Rectal smooth muscle tissue (tissue), 1 donor: Measurements from ENCODE around the gene CFLAR.

Experiments used
- H3K27ac ChIP-seq: one replicate; pipeline ENCODE4 v1.7.0; 2013; ENCODE audit warnings: low read depth, low read length, inconsistent platforms
- H3K27me3 ChIP-seq: one replicate; pipeline ENCODE4 v1.7.0; 2013; ENCODE audit warnings: low read length; ENCODE audit not compliant: control insufficient read depth, insufficient read depth
- H3K36me3 ChIP-seq: one replicate; pipeline ENCODE4 v1.7.0; 2013; ENCODE audit warnings: low read length; ENCODE audit not compliant: control insufficient read depth, insufficient read depth
- H3K4me1 ChIP-seq: one replicate; pipeline ENCODE4 v1.7.0; 2013; ENCODE audit warnings: low read length; ENCODE audit not compliant: control insufficient read depth, insufficient read depth
- H3K4me3 ChIP-seq: one replicate; pipeline ENCODE4 v1.7.0; 2013; ENCODE audit warnings: low read length
- H3K9ac ChIP-seq: one replicate; pipeline ENCODE4 v1.7.0; 2013; ENCODE audit warnings: low read length

Gene CFLAR

GRCh38 chr2:201126308-201127151 is 10.6 kb downstream of the CFLAR start:
- Histone ChIP-seq H3K36me3 (no peaks in the 10 kb centered on the region), H3K9ac (no peak overlapping the region), H3K4me3 (peak overlapping the region; percentile 37), H3K27me3 (no peaks in the 10 kb centered on the region), H3K27ac (peak overlapping the region; percentile 62), H3K4me1 (peaks cover 12% of the 10 kb centered on the region)

GRCh38 chr2:201127152-201127511 is 11.2 kb downstream of the CFLAR start:
- Histone ChIP-seq H3K4me3 (peak overlapping the region; percentile 37), H3K27ac (peak overlapping the region; percentile 62), H3K9ac (peak overlapping the region; percentile 37), H3K27me3 (no peaks in the 10 kb centered on the region), H3K4me1 (peaks cover 12% of the 10 kb centered on the region), H3K36me3 (no peaks in the 10 kb centered on the region)

GRCh38 chr2:201127570-201127969 is 11.6 kb downstream of the CFLAR start:
- Histone ChIP-seq H3K36me3 (no peaks in the 10 kb centered on the region), H3K4me1 (peaks cover 12% of the 10 kb centered on the region), H3K27me3 (no peaks in the 10 kb centered on the region), H3K27ac (peak overlapping the region; percentile 62), H3K4me3 (peak overlapping the region; percentile 37), H3K9ac (peak overlapping the region; percentile 37)

GRCh38 chr2:201128033-201128432 is 12.1 kb downstream of the CFLAR start:
- Histone ChIP-seq H3K4me3 (no peak overlapping the region), H3K27ac (no peak overlapping the region), H3K4me1 (peaks cover 12% of the 10 kb centered on the region)

GRCh38 chr2:201128933-201129505 is 13.1 kb downstream of the CFLAR start:
- Histone ChIP-seq H3K27ac (no peak overlapping the region), H3K4me1 (peaks cover 12% of the 10 kb centered on the region), H3K27me3 (no peaks in the 10 kb centered on the region), H3K36me3 (peaks cover 5% of the 10 kb centered on the region), H3K4me3 (no peak overlapping the region), H3K9ac (no peak overlapping the region)

More at GRCh38 chr2:201128033-201128432, 12.1 kb downstream of the CFLAR start:
- Histone ChIP-seq H3K9ac (no peak overlapping the region), H3K36me3 (peaks cover 1% of the 10 kb centered on the region), H3K27me3 (no peaks in the 10 kb centered on the region)

- Histone ChIP-seq H3K36me3 (peaks cover 11% of the 10 kb centered on the region), H3K9ac (no peak overlapping the region), H3K27ac (no peak overlapping the region)
Observed at GRCh38 chr2:201130524-201131186, 14.7 kb downstream of the CFLAR start.

GRCh38 chr2:201132518-201132917 is 16.6 kb downstream of the CFLAR start:
- Histone ChIP-seq H3K27me3 (no peaks in the 10 kb centered on the region), H3K9ac (no peak overlapping the region), H3K36me3 (peaks cover 28% of the 10 kb centered on the region), H3K4me3 (no peak overlapping the region), H3K27ac (no peak overlapping the region), H3K4me1 (no peaks in the 10 kb centered on the region)

More at GRCh38 chr2:201130524-201131186, 14.7 kb downstream of the CFLAR start:
- peaks cover 12% of the 10 kb centered on the region for H3K4me1 ChIP-seq
- no peaks in the 10 kb centered on the region for H3K27me3 ChIP-seq
- H3K4me3 ChIP-seq = no peak overlapping the region

- H3K27ac ChIP-seq = no peak overlapping the region
- H3K36me3 ChIP-seq = peaks cover 44% of the 10 kb centered on the region
- H3K9ac ChIP-seq = no peak overlapping the region
- H3K27me3 ChIP-seq = no peaks in the 10 kb centered on the region
- H3K4me1 ChIP-seq = no peaks in the 10 kb centered on the region
- H3K4me3 ChIP-seq = no peak overlapping the region
Observed at GRCh38 chr2:201135386-201135785, 19.4 kb downstream of the CFLAR start.

GRCh38 chr2:201136889-201137321 is 20.9 kb downstream of the CFLAR start:
- peaks cover 44% of the 10 kb centered on the region for H3K36me3 ChIP-seq
- no peak overlapping the region for H3K4me3 ChIP-seq
- no peaks in the 10 kb centered on the region for H3K4me1 ChIP-seq
- H3K9ac ChIP-seq = no peak overlapping the region
- no peak overlapping the region for H3K27ac ChIP-seq
- H3K27me3 ChIP-seq = no peaks in the 10 kb centered on the region

GRCh38 chr2:201137505-201138400 is 21.8 kb downstream of the CFLAR start:
- no peak overlapping the region for H3K27ac ChIP-seq
- H3K4me1 ChIP-seq = no peaks in the 10 kb centered on the region
- H3K27me3 ChIP-seq = no peaks in the 10 kb centered on the region
- peaks cover 44% of the 10 kb centered on the region for H3K36me3 ChIP-seq
- no peak overlapping the region for H3K4me3 ChIP-seq
- H3K9ac ChIP-seq = no peak overlapping the region

- Histone ChIP-seq H3K27ac (no peak overlapping the region), H3K27me3 (no peaks in the 10 kb centered on the region), H3K36me3 (peaks cover 38% of the 10 kb centered on the region), H3K9ac (no peak overlapping the region), H3K4me3 (no peak overlapping the region), H3K4me1 (no peaks in the 10 kb centered on the region)
Observed at GRCh38 chr2:201138401-201138970, 22.5 kb downstream of the CFLAR start.
